HG03097 (cell line): Measurements from ENCODE around the gene CFAP92.
"Not testable (repeated sequence)": the region's sequence is repeated elsewhere in the genome, so short reads cannot be mapped to it uniquely, and the experiment has no call there.

Experiments
- ATAC-seq: cut with Tn5 transposase; IDR thresholded peaks from one replicate; pipeline ENCODE4 v1.9.1; 2021; ENCODE audit not compliant: unreplicated experiment, low FRiP score

CFAP92 gene

DNA sequence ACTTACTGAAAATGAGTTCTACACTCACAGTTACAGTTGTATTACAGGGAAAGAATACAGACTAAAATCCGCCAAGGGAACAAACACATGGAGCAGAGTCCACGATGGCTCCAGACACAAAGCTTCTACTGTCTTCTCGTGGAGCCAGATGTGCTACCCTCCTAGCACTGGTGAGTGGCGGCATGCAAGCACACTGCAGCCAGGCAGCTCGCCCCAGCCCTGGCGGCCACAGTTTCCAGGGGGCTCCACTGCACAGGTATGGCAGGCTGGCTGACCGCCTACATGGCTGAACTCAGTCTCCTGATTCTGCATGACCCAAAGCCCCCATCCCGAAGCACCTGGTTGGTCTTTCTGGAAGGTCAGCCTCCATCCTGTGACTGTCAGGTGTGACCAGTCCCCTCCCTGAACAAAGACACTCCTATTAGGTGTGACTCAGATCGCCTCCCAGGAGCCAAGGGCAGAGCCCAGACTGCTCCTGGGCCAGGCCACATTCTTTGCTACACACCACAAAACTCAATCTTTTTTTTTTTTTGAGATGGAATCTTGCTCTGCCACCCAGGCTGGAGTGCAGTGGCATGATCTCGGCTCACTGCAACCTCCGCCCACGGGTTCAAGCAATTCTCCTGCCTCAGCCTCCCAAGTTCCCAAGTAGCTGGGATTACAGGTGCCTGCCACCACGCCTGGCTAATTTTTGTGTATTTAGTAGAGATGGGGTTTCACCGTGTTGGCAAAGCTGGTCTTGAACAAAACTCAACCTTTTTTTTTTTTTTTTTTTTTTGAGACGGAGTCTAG is 51.5 kb downstream of the CFAP92 start:
- no peak for ATAC-seq

DNA sequence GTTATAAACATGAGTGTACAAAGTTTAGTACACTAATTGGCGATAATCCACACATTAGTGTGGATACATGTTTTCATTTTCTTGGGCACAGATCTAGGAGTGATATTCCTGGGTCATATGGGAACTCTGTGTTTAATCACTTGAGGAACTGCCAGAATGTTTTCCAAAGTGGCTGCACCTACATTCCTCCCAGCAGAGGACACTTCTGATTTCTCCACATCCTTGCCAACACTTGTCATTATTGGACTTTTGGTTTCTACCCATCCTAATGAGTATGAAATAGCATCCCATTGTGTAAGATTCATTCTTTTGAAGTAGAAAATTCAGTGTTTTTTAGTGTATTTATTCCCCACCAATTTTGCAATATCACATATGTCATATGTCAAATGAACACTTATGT is 53.6 kb downstream of the CFAP92 start:
- no peak for ATAC-seq

DNA sequence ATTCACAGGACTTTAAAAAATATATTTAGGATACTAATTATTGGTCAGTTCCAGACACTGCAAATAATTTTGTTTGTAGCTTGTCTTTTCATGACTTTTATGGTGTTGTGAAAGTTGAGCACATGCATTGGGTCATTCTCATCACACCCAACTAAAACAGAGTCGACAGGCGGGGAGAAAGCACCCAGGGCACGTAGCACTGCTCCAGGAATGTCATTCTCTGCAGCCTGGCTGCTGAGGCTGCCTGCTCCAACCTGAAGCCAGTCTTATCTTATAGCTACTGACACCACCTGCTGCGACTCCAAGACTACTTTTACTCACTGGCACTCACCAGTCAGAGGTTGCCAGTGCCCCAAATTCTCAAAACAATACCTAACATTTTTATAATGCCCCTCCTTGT is 57.5 kb downstream of the CFAP92 start:
- no peak for ATAC-seq

DNA sequence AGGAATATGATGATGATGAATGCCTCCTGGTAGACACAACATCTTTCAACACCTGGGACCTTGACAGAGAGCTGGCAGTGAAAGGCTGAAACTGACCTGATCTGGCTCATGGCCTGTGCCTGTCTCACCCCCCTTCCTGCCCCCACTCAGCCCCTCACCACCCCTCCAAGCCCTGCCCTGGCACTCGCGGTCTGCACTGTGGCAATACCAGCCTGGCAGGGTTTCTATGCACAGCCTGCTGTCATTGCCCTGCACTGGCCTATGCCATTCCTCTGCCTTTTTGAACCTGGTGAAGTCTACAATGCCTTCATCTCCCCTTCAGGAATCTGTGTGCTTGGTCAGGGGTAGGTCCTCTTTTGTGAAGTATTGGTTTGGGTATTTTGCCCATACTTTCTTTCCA is 58.0 kb downstream of the CFAP92 start:
- no peak for ATAC-seq

DNA sequence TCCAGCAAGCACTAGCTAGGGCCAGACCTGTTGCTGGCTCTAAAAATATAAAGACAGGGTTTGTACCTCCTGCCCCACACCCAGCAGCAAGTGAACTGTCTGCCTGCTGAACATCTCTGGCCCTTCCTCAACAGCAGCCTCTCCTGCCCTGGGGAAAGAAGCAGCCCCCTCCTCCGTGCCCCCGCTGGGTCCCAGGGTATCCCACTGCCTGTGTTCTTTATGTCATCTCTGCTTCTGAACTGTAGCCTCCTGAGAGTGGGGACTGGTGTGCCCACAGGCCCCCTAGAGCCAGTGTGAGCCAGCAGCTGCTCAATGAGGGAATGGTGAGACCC is 60.0 kb downstream of the CFAP92 start:
- no peak for ATAC-seq

DNA sequence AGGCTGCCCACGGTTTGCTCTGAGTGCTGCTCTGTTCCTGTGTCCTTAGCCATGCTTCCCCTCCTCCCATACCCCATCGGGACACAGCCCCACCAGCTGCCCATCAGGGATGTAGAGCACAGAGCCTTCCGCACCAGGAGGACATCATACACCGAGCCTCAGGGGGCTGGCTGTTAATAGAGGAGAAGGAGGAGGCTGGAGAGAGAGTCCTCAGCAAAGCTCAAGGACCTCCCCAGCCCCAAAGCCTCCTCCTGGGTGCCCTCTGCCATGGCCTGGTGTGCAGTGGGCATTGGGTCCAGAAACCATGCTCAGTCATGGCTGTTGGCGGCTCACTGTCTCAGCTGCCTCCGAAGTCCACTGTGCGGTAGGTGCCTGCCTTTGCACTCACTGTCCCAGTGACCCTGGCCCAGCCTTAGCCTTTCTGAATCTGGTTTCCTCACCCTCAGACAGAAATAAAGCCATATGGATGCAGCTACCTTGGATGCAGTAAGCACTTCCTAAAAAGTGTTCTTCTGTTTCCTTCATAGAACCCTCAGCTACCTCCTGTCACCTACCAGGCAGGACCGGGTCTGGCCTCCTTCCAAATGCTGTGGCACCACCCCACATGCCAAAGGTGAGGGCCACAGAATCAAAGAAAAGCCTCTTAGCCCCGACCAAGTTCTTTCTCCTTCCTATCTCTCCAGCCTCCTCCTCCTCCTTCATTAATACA is 60.5 kb downstream of the CFAP92 start:
- no peak for ATAC-seq

DNA sequence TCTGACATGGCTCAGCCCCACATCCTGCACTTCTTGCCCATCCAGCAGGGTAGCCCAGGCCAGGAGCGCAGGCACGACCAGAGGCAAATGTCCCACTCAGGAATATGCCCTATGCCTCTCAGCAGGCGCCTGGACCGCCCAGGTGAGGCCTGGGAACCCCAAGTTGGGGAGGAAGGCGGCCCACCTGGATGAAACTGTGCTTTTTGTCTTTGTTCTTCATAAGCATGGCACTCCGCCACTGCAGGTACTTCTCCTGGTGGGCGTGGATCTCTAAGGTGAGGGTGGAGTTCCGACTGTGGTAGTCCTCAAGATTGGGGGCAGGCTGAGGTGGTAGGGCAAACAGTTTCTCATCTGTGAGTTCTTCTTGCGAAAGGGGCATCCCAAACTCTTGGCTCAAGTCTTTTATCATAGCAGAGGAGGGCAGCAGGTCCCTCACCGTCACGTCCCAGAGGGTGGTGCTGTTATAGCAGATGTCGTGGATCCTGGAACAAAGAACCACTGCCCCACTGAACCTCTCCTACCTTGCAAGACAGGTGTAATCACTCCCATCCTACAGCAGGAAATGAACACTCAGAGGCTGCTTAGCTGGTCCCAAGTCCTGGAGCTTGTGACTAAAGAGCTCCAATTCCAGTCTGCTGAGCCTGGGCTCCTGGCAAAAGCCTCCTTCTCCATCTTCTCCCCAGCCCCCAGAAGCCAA is 61.2 kb downstream of the CFAP92 start:
- no peak for ATAC-seq

DNA sequence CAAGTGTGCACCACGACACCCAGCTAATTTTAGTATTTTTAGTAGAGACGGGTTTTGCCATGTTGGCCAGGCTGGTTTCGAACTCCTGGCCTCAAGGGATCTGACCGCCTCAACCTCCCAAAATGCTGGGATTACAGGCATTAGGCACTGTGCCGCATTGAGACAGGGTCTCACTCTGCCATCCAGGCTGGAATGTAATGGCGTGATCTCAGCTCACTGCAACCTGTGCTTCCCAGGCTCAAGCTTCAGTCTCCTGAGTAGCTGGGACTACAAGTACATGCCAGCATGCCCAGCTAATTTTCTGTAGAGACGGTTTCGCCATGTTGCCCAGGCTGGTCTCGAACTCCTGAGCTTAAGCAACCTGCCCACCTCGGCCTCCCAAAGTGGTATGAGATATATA is 62.8 kb downstream of the CFAP92 start:
- ATAC-seq: no peak

DNA sequence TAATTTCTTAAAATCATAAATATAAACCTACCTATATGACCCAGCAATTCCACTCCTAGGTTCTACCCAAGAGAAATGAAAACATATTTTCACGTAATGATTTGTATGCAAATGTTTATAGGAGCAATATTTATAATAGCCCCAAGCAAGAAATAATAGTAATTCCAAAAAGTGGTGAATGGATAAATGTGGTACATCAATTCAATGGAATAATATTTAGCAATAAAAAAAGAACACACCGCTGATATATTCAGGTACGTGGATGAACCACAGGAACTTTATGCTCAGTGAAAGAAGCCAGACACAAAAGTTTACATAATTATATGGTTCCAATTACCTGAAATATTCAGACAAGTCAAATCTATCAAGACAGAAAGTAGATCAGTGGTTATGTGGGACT is 64.5 kb downstream of the CFAP92 start:
- no peak for ATAC-seq

DNA sequence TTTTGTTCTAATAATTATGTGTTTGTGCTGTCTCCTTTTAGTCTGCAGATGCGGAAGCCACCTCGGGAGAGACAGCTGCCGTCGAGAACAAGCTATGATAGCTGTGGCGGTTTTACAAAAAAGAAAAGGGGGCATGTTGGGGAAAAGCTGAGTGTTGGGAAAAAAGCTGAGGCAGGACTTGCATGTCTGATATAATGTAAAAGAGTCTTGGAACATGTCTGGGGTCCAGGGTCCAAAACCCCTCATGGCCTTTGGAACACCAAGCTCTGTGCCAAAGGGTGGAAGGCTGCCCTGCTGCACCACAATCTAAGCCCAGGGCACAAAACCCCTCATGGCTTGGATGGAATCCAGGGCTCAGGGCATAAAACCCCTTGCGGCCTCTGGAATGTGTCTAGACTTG is 69.9 kb downstream of the CFAP92 start:
- ATAC-seq: not testable (repeated sequence)

DNA sequence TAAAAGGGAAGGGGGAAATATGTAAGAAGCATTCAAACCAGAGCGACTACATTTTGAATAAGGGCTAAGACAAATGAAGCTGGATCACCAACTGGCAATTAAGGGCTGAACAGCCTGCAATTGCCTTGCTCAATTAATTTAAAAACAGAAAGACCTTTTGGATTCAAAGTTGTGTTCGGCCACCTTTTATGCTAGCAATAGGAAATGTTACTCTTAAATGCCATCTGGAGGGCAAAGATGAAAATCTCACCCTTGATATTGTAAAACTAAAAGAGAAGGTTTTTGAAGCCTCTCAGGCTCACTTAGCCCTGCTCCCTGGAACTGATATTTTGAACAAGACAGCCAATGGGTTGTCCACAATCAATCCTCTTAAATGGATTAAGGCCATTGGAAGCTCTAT is 70.3 kb downstream of the CFAP92 start:
- no peak for ATAC-seq

DNA sequence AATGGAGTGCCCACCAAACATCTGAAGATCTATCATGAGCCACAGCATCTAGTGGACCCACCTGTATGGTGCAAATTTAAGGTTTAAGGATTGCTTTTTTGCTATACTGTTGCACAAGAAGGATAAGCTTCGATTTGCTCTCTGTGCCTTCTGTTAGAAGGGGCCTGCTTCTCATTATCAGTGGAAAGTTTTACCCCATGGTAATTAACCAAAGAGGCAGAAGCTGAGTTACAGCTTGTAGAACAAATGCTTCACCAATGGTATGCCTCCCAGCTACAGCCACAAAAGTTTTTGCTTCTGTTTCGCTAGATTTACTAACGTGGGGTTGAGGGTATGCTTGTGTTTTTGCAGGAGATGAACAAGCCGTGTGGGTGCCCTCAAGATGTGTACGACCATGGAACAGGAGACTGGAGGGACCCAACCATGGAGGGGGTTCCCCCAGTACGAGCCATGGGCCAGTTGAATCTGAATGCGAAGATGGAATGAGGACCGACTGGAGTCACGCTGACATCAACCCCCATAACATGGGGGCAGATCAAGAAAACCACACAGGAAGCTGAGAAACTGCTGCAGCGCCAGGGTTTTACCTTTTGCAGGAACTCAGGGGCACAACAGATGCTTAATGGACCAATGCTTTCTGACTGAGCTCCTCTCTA is 70.9 kb downstream of the CFAP92 start:
- no peak for ATAC-seq

DNA sequence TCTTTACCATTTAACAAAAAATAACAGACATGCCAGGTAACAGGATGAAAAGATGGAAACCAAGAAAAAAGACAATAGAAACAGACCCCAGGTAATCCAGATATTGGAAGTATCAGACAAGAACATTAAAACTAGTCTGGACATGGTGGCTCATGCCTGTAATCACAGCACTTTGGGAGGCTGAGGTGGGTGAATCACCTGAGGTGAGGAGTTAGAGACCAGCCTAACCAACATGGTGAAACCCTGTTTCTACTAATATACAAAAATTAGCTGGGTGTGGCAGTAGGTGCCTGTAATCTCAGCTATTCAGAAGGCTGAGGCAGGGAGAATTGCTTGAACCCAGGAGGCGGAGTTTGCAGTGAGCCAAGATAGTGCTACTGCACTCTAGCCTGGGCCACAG is 73.9 kb downstream of the CFAP92 start:
- no peak for ATAC-seq

DNA sequence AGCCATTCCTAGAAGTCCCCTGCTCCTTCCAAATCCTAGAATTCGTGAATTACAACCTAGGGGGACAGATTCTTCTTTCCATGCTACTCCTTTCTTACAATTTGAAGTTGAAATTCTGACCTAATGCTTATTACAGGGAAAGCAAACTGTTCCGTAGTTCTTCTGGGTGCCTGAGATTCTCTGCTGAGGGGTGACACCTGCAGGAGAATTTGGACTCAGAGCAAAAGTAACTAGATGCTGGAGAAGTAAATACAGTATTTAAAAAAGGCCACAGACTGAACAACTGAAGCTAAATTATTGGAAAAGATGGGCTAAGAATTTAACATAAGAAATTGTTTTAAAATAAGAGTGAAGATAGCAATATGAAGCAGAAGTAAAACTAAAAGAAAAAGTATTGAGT is 76.6 kb downstream of the CFAP92 start:
- no peak for ATAC-seq

DNA sequence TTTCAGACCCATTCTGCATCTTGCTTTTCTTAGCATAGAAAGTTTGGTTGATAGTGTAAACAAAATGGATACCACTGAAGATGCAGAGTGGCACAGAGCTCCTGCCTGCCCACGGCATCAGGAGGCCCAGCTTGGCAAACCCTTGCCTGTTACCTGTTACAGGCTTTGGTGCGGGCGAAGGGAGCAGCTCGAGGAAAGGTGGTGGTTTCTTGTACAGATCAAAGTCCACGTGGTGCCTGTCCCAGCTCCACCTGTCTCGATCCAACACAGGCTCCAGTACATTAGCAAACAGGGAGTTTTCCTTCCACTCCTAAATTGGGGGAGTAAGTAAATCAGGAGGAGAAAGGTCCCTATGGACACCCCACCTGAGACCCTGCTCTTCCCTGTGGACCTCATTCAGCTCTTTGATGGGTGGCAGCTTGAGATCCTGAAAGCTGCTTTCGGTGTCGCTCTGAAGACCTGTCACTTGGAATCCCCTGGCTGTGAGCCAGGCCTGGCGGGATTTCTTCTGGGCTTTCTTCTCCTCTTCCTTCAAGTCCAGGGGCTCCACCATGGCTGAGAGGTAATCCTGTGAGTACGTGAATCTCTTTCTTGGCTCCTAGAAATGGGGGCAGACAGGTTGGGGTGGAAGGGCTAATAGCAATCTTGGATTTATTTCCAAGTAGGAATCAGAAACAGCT is 78.8 kb downstream of the CFAP92 start:
- ATAC-seq: no peak

DNA sequence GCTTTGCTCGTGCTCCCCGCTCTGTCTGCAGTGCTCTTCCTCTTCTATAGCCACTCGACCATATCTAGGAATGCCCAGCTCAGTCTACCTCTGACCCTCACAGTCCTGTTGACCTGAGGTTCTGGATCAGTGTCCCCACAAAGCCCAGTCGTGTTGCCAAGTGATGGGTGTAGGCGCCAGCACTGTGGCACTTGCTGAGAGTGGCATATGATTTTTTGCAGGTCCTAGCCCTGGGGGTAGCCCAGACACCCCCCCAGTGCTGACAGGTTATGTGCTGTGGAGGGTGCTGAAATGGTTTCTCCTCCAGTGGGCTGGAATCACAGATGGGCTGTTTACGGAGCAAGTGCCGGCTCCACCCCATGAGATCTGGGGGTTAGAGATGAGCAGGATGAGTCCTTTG is 82.0 kb downstream of the CFAP92 start:
- ATAC-seq: no peak

DNA sequence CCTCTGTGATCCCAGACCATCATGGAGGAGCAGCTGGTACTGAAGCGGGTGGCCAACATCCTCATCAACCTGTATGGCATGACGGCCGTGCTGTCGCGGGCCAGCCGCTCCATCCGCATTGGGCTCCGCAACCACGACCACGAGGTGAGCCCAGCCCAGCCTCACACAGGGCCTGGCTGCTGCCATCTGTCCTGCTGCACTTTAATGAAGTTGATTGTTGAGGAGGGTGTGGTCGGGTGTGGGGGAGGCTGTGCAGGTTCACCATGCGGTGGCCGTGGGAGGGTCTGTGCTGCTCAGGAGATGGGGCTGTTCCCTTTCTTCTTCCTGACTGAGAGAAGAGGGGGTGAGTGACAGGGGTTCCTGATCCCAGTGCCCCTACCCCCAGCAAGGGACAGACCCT is 83.9 kb downstream of the CFAP92 start:
- ATAC-seq: no peak

DNA sequence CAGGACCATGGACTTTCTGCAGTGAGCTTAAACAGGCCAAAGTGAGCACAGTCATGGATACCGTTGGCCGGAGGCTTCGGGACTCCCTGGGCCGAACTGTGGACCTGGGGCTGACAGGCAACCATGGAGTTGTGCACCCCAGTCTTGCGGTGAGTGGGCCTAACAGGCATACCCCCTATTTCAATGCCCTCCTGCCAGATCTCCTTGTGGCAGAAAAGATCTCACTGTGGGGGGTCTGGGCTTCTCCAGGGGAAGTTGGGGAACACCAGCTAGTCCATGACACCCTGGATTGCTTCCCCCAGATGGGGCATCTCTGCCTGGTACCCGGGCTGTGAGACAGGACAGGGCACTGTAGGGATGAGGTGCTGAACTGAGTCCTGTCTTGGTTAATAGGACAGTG is 84.9 kb downstream of the CFAP92 start:
- ATAC-seq: no peak

DNA sequence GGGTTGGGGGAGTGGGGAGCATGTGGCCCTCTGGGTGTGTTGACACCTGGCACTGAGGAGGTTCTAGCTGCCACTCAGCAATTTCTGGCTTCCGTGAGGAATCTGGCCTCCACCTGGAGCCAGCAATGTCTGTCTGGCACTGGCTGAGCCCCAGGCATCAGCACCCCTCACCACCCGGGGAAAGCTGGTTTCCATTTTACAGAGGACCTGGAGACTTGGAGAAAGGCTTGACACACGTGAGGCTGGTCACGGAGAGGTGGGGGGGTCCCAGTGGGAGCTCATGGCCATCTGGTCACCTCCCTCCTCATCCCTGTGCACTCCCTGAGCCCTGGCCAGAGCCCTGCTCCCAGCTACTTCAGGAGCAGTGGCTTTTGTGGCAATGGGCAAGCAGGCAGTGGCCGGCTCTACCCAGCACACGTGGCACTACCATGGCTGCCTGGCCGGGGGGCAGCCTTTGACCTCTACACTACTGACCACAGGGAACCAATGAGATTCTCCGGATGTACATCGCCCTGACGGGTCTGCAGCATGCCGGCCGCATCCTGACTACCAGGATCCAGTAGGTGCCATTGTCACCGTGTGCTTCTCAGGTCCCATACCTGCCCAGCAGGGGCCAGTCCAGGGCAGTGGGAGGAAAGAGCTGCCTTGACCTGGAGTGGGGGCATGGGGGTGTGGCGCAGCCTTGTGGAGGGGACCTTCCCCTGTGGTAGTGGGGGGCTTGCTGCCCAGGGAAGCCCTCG is 86.0 kb downstream of the CFAP92 start:
- ATAC-seq: no peak
